Activated CD4-positive, CD25-positive, alpha-beta regulatory T cell treated with anti-CD3 and anti-CD28 coated beads, Interleukin-2, amount 50 U/mL, for 24 hours (primary cell): ENCODE measurements around the gene CMSS1.

Source experiments
- ATAC-seq, 2 donors: fragments of 150-1000 bp; cut with Tn5 transposase; one replicate each; pipeline ENCODE4 v1.10.0; 2021; ENCODE audit warnings: mild to moderate bottlenecking in 1 of 2, moderate library complexity in 1 of 2

Gene CMSS1

GRCh38 chr3:100060685-100061484 is 243.2 kb downstream of the CMSS1 start:
- no peak for ATAC-seq

GRCh38 chr3:100062665-100063064 is 245.0 kb downstream of the CMSS1 start:
- no peak for ATAC-seq

- no peak for ATAC-seq
Measured at GRCh38 chr3:100063929-100064461, 246.3 kb downstream of the CMSS1 start.

- ATAC-seq = no peak
Measured at GRCh38 chr3:100067589-100067988, 249.9 kb downstream of the CMSS1 start.

DNA sequence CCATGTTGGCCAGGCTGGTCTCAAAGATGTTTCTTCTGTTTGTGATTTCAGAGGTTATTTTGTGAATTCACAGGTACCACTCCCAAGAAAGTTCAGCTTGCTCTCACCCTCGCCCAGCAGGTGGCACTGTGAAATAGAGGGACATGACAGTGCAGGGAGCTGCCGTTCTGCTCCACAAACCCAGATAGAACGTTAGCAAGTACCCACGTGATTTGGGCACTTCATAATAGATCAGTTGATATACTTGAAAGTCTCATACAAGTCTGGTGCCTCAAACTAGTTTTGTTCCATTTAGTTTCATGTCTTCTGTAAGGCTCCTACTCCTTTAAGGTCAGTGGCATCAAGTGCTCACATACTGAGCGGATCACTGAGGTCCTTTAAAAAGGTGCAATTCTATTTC is 251.2 kb downstream of the CMSS1 start:
- ATAC-seq = peak; percentile 77 to 82

DNA sequence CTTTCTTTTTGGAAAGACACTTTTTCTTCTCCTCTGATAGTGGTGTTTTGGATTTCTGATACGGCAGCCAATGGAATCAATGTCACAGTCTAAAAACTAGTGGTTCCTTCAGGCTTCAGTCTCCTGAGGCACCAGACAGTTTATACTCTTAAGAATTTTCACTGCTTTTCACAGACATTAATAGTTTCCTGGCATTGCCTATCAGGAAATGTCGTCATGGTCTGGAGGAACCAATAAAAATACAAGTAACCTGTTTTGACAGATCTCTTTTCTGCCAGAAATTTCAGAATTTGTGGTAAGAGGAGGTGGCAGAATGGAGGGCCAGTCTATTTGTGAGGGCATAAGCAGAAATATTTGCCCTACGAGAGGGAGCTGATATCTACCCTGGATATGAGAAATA is 251.8 kb downstream of the CMSS1 start:
- ATAC-seq = no peak

GRCh38 chr3:100072326-100073048 is 254.8 kb downstream of the CMSS1 start:
- ATAC-seq = peak; percentile 77

GRCh38 chr3:100073049-100073713 is 255.5 kb downstream of the CMSS1 start:
- no peak for ATAC-seq

- no peak for ATAC-seq
Measured at GRCh38 chr3:100073714-100074307, 256.1 kb downstream of the CMSS1 start.

DNA sequence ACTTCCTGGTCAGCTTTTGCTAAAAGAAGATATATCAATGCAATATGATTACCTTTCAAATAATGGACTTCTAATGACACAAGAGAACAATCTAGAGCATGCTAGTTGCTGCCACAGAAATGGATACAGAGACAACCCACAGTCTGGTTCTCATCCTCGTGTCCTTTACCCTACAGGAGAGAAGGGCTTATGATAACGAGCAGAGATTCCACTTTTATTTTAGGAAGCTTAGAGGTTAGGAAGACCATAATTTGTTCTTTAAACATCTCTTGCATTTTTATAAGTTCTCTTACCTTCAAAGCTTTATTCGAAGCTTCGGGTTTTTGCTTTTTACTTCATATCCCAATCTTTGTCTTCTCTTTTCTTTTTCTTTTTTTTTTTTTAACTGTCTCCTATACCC is 257.5 kb downstream of the CMSS1 start:
- no peak for ATAC-seq

DNA sequence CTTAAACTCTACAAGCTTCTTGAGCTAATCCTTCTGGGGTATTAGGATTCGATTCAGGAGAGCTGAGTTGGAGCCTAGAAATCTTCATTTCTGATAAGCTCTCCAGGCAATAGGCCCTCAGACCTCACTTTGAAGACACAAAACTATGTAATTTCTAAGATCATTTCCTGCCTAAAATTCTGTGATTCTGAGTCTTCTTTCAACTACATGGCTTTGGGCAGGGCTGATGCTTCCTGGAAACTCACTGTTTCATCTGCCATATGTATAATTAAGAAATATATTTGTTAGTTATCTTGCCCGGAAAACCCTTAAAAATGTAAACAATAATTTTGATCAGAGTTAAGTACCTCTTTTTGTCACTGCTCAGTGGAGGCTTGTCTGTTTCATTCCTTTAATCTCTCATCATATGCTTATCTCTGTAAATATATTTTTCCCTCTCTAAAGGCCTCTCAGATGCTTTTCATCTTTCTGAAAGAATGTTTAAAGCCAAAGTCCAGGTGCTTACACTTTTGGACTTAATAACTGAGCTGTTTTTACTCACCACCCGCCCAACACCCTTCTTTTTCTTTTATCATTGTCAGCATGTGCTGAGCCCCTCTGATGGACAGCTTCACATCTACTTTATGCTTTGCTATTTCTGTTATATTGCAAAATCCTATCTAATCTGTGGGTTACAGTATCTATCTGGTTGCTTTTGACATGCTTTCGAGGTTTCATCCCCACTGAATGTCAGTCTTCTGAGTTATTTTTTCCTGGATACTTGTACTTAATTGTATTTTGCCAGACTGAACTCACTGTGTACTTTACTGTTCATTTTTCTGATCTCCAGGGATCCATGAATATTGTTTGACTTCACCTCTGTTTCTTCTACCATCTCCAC is 258.4 kb downstream of the CMSS1 start:
- no peak for ATAC-seq

DNA sequence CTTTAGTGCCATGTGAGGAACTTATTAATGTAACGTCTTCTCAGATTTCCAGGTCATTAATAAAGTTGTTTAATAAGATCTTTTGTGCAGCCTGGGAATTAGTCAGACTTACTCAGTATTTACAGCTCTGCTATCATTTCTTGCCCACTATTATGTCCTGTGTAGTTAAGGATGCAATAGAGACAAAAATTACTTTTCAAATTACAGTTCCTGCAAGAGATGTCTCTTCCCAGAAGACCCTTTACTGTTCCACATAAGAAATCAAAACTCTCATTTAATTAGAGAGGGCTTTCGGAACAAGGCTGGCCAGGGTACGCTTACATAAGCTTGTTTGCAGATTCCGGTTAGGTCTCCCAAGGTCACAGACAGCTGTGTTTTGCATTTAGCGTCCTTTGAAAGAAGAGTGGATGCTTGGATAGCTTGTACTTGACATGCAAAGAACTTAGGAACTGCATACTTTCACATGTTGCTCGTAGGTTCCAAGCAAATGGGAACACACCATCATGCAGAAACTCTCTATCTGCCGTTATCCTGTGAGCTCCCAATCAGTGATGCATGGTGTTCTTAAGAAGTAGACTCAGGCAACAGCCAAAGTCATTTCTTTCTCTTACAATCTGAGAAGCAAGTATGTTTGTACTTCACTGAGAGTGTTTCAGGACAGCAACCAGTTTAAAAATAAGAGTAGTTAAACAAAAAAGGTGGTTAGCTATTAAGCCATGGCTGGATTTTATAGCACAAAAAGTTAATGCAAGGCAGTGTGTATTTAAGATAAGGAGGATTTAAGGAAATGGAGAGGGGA is 259.3 kb downstream of the CMSS1 start:
- ATAC-seq = no peak

GRCh38 chr3:100079328-100079727 is 261.7 kb downstream of the CMSS1 start:
- no peak for ATAC-seq

- ATAC-seq = no peak
Measured at GRCh38 chr3:100080573-100080972, 262.9 kb downstream of the CMSS1 start.

DNA sequence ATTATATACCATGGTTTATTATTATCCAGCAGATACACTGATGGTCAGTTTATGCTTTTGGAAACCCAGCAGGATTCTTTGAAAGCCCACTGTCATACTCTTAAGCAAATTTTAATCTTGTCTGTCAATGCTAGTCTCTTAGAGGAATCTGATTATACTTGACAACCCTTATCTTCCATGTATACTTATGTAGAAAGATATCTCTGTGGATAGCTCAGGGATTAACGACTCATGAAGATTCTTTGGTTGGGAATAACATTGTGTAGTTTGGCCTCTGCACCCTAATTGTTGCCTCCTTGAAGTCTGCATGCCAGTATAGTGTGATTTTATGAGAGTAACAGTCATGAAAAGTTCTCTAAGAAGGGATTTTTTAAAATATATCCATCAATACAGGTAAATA is 263.6 kb downstream of the CMSS1 start:
- ATAC-seq = no peak

DNA sequence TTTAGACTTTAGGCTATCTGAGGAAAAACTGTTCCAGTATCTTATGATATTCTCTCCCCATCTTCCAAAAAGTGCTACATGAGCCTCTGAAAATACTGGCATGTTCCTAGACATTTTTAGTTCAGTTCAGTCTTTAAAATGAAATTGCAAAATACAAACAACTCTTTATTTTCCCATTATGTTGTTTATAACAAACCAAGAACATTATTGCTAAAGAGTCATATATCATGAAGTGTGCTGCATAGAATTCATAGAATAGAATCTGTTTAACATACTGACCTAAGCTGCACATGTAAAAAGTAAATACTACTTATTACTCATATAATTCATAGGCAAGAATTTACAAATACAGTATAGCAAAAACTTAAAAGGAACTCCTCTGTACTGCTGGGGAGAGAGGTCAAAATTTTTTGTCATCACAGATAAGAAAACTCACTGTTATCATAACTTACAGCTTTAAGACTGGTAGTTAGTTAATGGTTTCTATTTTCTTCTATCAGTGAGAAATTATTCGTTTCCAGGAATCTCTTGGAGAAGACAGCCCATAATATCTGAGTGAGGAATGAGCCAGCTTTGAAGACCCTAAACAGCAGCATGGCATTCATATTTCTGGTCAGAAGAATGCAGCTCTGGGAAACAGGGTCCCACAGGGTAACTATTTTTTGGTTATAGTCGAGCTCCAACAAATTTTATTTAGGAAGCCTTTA is 264.5 kb downstream of the CMSS1 start:
- ATAC-seq = no peak

GRCh38 chr3:100082714-100083113 is 265.1 kb downstream of the CMSS1 start:
- no peak for ATAC-seq

GRCh38 chr3:100083209-100083608 is 265.5 kb downstream of the CMSS1 start:
- ATAC-seq = no peak

DNA sequence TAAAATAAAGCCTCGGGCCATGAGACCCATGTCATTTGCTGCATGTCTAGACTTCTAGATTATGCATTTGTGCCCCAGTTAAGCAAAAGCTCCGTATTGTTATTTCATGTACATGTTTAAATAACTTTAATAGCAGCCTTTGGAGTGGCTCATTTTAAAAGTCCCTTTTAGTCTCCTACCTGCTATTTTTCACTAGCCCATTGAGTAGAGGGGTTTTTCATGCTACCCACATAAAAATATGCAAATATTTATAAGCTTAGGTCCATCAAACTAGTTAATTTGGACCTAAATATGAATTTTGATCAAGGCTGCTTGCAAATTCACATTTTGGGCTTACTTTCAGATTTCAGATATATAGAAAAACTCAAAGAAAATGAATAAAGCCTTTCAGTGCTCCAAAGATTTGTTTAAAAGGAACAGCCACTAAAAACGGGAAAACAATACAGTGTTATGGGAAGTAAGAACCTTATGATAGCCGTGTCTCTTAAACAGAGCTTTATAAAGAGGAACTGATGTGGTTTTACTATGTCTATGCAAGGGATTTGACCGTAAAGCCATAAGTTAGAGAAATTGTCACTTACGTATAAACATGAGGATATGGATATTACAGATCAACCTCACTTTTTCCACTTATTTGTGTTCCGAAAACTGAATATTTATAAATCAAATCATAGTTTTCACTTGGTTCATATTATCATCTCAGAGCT is 266.6 kb downstream of the CMSS1 start:
- no peak for ATAC-seq

GRCh38 chr3:100086401-100086800 is 268.7 kb downstream of the CMSS1 start:
- no peak for ATAC-seq
